NCI-H446 treated with DMSO at 0.1 percent for 48 hours (cell line): ENCODE data around the gene CORO2B.

Experiments
- DNase-seq: peaks from one replicate; lab custom pipeline; 2025; lab: John Stamatoyannopoulos, UW

Gene CORO2B

DNA sequence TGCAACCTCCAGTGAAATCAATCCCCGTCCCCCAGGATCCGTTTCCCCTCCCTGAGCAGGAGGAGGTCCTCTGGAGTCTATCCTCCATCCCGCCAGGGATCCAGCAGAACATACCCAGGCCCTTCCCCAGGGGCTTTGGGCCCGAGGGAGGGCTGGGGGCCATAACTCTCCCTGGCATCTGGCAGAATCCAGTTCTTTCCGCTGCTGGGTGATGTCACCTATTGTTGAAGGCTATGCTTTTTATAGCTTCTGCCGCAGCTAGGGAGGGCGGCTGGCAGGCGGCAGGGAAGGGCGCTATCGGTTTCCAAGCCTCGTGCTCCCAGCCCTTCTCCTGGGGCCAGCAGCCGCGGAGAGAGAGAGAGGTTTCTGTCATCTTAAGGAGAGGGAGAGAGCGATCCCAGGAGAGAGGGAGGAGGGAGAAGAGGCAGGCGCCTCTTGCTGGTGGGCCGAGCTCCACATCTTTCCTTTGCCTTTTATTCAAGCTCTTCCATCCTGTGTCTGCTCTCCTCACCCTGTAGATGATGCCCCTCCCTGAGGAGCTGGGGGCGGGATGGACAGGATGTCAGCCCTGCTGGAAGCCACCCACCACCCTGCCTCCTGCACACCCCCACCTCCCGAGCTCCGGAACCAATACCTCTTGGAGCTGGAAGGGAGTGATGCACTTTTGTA is 121.8 kb downstream of the CORO2B start:
- DNase-seq = peak; percentile 55

DNA sequence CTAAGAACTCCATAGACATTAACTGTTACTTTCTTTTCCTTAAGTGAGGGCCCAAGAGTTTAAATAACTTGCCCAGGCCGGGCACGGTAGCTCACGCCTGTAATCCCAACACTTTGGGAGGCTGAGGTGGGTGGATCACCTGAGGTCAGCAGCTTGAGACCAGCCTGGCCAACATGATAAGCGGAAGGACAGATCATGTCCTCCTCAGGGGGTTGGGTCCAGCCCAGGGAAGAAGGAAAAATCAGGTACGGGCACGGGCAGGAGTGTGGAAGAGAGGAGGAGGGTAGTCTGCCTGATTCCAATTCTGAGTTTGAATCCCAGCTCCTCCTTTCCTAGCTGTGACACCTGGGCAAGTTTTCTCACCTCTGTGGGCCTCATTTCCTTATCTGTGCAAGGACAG is 123.1 kb downstream of the CORO2B start:
- DNase-seq = no peak

DNA sequence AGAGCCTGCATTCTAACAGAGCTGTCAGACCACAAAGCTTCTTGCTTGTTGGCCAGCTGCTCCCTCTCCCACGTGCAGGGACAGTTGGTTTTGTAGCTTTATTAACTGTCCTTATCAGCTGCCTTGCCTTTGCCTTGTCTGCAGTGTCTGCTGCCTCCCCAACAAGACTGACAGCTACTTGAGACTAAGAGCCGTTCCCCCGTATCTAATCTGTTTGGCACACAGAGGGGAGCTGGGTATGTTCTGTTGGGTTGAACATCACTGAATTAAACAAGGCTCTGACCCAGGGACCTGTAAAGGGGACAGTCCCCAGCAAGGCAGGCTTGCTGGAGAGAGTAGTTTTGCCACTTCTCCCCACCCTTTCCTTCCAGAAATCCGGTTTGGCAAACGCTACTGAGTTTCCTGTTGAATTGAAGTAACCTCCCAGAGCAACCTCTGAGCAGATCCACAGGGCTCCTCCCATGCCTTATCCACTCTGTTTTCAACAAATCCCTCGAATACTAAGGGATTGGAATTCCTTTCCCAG is 125.8 kb downstream of the CORO2B start:
- no peak for DNase-seq

DNA sequence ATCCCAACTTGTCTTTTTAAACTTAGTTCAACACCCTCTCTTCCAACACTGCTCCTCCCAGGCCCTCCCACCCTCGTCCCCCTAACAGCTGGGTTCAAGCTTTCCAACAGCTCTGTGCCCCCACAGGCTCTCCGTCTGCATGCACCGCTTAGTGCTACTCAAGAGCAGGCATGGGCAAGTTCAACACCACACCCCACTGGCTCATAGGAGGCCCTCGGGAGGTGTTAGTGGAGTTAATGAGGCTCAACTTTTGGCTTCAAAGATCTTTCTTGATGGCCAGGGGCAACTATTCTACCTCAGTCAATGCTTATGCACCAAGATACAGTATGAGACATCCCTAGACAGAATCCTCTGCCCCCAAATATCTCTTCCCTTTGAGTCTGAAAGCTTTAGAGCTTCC is 127.5 kb downstream of the CORO2B start:
- no peak for DNase-seq

DNA sequence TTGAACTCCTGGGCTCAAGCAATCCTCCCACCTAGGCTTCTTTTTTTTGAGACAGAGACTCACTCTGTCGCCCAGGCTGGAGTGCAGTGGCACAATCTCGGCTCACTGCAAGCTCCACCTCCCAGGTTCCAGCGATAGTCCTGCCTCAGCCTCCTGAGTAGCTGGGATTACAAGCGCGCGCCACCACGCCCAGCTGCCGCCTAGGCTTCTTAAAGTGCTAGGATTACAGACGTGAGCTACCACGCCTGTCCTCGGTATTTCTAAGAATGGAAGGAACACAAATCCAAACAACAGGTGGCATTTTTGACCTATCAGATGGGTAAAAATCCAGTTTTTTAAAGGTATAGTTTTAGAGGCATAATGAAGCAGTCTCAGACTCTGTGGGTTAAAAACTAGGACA is 128.1 kb downstream of the CORO2B start:
- no peak for DNase-seq

DNA sequence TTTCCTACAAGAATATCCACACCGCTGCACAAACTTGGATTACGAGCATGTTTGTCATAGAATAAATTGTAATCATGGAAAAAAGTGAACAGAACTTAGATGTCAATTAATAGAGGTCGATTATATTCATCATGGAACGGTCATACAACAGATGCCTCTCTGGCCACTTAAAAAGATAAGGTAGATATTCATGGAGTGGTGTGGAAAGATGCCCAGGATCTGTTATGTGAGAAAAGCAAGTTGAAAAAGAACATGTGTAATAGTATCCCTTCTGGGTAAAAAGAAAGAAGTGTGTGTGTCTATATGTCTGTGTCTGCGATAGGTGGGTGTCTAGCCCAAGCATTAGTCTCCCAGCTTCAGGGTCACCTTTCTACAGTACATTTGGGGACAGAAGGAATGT is 128.6 kb downstream of the CORO2B start:
- no peak for DNase-seq

DNA sequence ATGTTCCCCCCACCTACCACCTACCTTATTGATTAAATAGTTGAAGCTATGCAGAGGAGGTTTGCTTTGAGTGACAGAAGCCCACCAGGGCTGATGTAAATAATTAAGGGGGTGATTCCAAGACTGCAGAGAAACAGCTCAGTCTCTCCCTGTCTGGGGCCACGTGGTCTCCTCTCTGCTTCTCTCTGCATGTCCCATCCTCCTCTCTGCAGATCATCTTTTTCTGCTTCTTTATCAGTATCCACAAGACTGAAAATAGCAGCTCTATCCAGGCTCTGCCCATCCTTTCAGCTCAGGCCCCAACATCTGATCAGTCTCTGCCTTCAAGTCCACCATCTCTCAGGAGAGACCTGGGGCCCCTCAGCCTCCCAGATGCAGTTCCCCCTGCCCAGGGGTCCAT is 131.1 kb downstream of the CORO2B start:
- DNase-seq = no peak

DNA sequence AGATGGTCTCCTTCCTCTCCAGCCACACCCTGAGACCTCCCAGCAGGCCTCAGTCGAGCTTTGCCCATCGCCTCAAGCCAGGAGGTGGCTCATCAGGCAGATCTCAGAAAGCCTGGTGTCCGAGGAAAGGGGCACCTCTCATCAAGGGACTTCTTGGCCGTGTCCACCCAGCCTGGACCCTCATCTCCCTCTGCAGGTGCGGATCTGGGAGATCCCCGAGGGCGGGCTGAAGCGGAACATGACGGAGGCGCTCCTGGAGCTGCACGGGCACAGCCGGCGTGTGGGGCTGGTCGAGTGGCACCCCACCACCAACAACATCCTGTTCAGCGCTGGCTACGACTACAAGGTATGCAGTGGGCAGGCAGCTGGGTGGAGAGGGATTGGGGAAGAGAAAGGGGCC is 131.7 kb downstream of the CORO2B start:
- DNase-seq = no peak

DNA sequence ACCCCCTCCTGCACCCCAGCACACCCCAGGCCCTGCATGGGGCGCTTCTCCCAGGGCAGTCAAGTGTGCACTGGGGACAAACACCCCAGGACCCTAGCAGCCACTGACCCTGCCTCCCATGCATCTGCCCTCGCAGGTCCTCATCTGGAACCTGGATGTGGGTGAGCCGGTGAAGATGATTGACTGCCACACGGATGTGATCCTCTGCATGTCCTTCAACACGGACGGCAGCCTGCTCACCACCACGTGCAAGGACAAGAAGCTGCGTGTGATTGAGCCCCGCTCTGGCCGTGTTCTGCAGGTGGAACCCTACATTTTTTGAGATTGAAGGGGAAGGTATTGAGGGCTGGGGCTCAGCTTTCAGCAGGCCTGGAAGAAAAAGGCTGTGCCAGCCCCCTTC is 132.6 kb downstream of the CORO2B start:
- DNase-seq = no peak

DNA sequence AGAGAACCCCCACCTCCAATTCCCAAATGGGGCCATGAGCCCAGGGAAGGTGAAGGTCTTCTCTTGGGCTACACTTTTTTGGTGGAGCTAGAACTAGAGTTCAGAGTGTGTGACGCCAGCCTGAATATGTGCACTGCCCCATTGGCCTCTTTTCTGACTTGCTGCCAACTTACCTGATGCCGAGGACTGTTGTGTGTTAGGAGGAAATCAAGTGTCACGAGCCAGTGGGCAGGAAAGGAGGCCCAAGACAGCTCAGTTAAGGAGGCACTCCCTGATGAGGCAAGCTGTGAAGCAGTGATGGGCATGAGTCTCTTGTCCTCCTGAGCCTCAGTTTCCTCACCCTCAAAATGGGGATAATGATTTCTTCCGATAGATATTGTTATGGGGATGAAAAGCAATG is 134.1 kb downstream of the CORO2B start:
- DNase-seq = no peak

DNA sequence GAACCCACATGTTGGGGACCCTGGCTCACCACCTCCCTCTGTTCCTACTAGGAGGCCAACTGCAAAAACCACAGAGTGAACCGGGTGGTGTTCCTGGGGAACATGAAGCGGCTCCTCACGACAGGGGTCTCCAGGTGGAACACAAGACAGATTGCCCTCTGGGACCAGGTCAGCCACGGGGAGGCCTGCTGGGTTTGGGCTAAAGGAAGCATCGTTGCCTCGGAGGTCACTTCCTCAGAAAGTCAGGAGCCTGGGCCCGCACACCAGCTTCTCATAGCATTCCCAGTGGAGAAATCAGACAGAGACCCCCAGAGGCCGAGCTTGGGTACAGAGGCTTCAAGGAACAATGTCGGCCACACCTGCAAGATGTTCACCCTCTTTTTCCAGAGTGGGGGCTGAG is 135.1 kb downstream of the CORO2B start:
- DNase-seq = no peak

DNA sequence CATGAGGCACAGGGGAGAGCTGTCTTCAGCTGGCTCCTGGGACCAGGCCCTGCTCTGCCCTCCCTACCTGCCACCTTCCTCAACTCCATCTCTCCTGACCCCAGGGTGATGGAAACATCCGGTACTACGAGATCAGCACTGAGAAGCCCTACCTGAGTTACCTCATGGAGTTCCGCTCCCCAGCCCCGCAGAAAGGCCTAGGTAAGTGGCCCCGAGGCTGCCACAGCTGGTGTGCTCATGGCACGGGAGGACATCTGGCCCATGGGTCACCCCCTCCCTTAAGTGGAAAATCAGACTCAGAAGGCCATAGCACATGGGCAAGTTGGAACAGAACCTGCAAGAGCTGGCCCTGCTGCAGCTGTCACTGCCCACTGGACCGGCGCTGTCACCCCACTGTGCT is 136.3 kb downstream of the CORO2B start:
- DNase-seq = no peak

DNA sequence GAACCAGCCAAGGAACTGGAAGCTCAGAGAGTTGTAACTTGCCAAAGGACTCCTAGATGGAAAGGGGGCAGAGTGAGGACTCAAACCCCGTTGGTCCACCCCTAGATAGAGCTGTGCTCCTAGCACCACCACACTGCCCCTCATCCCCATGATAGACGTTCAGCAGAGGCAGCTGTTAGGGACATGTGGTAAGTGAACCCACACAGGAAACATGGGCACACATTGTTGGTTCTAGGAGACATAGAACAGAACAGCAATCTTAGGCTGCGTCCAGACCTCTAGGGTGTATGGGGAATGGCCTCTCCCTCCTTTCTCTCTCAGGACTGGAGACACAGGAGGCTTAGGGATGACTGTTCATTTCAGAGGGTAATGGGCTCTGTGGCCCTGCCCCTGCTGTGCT is 139.2 kb downstream of the CORO2B start:
- no peak for DNase-seq

DNA sequence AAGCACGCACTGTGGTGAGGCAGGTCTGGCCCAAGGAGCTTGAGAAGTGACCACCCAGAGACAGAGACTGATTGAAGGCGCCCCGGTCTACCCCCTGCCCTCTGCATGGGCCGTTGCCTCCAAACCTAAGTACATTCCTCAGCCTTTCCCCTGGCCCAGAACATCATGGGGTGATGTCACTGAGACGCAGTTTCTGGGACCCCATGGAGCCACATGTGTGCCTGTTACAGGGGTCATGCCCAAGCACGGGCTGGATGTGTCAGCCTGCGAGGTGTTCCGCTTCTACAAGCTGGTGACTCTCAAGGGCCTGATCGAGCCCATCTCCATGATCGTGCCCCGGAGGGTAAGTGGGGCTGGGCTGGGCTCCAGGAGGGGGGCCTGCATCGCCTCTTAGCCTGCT is 139.7 kb downstream of the CORO2B start:
- no peak for DNase-seq

DNA sequence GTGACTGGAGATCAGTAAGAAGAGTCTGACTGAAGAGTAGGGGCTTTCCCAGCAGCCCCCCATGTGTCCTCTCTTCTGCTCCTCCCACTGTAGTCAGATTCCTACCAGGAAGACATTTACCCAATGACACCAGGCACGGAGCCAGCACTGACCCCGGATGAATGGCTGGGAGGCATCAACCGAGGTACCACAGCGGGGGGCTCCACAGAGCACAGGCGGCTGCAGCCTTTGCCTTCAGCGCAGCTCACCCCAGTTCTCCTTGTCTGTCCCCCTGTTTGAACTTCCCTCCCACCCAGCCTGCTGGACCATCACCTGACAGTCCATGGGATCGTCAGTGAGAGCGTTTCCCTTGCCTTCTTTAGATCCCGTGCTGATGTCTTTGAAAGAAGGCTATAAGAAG is 140.3 kb downstream of the CORO2B start:
- no peak for DNase-seq

DNA sequence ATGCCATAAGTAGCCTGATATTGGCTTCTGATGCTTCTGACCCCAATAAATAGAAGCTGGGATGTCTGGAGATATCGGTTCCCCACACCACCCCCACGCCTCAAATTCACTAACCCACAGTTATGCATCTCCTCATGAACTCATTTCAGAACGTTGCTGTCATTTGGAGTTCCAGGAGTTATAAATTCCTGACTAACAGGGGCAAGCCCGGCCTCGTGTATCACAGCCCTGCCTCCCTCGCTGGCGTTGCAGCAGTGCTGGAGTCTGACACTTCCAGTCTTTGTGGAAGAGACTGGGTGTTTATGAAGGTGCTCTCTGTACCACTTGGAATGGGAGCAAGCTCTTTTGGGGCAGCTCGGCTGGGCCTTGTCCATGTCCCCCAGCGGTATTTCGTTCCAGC is 140.9 kb downstream of the CORO2B start:
- no peak for DNase-seq

DNA sequence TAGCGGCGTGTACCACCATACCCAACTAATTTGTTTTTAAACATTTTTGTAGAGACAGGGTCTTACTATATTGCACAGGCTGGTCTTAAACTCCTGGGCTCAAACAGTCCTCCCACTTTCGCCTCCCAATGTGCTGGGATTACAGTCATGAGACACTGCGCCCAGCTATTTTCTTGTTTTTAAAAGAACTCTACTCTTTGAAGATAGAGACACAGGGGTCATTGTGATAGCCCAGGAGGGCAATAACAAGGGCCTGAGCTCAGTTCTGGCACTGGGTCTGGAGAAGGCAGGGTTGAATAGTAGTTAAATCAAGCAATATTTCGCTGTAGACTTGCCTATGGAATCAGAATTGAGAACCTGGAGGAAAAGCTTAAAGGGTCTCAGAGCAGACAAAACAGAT is 143.1 kb downstream of the CORO2B start:
- DNase-seq = no peak

DNA sequence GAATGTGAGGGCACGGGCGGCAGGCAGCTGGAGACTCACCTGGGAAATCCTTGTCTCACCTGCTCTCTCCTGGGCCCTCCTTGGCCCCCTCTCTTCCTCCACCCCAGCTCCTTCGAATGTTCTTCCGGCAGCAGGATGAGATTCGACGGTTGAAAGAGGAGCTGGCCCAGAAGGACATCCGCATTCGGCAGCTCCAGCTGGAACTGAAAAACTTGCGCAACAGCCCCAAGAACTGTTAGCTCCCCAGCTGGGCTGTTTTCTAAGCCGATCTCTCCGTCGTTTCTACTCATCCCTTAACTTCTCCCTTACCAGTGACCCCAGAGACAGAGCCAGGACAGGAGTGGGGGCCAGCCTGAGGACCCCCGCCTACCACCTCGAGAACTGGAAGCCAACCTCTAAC is 146.9 kb downstream of the CORO2B start:
- no peak for DNase-seq

DNA sequence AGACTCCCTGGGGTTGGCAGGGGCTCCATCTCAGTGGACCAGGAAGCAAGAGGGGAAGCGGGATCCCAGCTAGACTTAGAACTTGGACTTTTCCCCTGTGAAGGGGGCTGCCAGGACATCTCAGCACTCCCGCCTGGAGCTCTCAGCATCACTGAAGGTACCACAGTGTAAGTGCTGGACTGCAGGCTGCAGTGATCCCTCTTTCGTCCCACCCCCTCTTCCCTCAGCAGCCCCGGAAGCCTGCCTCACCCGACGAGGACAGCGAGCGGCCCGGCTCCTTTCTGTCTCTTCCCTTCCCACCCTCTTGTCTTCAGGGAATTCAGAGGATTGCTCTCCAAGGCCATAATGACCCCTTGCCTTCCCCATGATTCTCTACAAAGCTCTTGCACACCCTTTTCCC is 147.5 kb downstream of the CORO2B start:
- no peak for DNase-seq

DNA sequence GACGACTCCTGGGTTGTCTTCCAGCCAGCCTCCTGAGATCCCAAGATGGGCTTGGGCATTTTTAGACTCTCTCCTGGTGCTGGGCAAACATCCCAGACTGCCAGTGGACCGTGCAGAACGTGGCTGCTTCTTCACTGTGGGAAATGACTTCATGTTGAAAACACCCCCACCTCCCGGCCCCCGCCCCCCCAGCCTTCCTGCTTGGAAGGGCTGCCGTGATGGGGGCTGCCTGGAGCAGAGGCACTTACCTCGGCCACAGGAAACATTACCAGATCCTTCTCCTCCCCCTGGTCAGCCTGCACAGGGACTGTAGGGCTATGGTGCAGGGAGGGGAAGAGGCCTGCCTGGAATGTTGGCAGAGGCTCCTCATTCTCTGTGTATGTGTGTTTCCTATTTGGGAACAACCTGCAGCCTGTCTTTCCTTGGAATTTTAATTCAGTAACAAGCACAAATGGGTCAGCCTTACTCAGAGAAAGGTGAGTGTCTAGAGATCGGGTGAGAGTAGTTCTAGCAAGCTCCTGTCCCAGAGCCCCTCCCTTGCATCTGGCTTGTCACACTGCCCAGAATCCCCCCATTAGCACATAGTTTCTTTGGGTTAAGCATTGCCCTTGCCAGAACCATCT is 151.1 kb downstream of the CORO2B start:
- DNase-seq = peak; percentile 51

DNA sequence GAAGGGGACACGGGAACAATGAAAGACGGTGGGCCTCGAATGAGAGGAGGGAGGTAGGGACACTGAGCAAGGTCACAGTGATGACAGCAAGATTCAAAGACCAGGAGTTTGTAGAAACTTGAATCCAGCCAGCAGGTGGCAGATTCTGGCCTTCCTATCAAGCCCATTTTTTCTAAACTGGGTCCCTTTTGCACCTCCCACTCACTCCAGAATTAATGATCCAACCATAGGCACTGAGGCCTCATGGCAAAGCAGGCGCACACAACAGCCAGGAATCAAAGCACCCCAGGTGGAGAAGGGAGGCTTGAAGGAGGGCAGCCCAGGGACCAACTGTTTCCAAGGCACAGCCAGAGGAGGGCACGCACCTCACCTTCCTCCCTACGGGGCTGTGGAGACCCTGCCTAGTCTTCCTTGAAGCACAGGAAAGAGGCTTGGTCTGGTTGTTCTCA is 151.7 kb downstream of the CORO2B start:
- peak; percentile 46 for DNase-seq

DNA sequence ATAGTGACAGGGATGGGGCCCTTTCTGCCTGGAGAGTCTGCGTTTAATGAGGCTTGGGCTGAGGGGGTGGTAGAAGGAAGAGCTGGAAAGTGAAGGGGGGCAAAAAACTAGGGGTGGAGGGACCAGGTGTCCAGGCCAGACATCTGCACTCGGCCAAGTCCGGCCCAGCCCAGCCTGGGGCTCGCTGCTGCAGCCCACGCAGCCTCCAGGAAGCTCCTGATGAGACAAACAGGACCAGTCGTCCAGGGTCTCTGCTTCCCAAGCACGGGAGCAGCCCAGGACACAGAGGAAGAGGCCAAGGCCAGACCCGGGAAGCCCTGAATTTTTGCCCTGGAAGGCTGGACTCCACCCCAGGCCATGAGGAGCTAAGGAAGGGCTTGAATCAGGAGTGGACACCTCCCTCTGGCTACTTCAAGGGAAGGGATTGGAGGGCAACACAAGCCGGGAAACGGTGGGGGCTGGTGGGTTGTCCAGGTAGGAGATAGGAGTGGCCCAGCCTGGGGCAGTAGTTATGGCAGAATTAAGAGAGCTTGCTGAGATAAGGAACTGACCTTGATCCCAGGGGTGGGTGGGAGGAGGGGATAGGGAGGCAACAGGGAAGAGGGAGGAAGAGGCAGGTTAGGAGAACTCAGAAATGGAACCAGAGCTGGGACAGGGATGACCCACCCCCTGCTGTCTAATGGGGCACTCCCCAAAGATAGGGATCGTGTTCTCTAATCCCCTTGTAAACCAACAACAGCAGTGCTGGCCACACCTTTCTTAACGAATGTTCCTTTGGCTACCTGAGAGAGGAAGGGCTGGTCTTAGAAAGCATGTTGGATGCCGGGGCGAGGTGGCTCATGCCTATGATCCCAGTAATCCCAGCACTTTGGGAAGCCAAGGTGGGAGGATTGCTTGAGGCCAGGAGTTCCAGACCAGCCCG is 152.4 kb downstream of the CORO2B start:
- DNase-seq = no peak

DNA sequence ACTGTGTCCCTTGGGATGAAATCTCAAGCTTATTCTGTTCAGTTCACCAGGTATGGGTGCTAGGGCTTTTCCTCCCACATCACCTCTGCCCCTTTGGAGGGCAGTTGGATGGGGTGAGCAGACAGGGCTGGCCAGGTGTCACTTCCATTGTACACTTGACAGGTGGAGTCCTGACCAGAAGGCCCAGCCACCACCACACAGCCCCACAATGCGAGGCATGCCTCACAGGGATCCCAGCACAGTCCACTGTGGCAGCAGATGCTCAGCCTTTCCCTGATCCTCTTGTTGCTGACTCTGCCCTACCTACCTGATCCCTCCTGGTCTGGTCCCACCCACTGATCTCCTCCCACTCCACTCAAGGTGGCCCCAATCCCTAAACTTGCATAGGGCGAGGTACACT is 153.7 kb downstream of the CORO2B start:
- DNase-seq = no peak
